ENCODE measurements around the gene NBAS. TPM values are rescaled to one million over a fixed set of nuclear protein-coding genes. Genes with fewer than 3 reads are reported as not detected.

Gene NBAS
- total and polyA plus RNA-seq, 2 experiments from 2014 or later: 21.2 to 51.8 TPM

DNA sequence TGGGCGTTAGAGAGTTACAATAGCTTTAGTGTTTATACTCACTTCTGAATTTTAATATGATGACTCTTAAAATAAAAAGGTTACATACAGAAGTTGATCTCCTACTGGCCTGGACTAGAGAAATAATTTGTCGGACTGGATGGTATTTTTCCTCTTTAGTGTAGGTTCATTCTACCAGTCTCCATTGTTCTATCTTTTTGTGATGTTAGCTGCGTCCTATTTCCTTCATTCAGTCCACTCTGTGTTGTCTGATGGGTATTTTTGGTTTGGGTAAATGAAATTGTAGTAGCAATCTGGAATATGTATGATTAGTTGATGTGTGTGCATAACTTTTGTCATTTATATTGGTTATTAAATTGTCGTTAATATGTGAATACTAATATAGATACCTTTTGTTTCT, 35.8 kb upstream of the NBAS start:
- WGBS, 2 experiments (ENCODE audit: low coverage in 1 of 2, low lambda C conversion rate in 2 of 2, missing lambda C conversion rate in 2 of 2): 83 to 91% methylated on average over 4 of the region's 4 CpGs
- no peak overlapping the region for H3K9ac ChIP-seq
- no peak overlapping the region for H3K27ac ChIP-seq
- DNase-seq: no peak
- H4K20me1 ChIP-seq (ENCODE audit: insufficient read depth): peaks cover 11% of the 10 kb centered on the region; the same call in 1 of the 2 replicates
- no peak overlapping the region for H2AFZ ChIP-seq
- H3K9me3 ChIP-seq (ENCODE audit: low read depth): no peaks in the 10 kb centered on the region
- no peak for TF ChIP-seq EZH2 (IDR thresholded peaks at IDR 0.05; ENCODE audit: insufficient read depth, poor library complexity, severe bottlenecking)
- TF ChIP-seq EZH2phosphoT487 (IDR thresholded peaks at IDR 0.05; ENCODE audit: insufficient read depth, low read depth): no peak
- H3K79me2 ChIP-seq (ENCODE audit: insufficient read depth): peaks cover 60% of the 10 kb centered on the region
- no peak overlapping the region for H3K4me3 ChIP-seq
- peaks cover 67% of the 10 kb centered on the region for H3K36me3 ChIP-seq (ENCODE audit: low read depth)
- in situ Hi-C loops (cut with MboI): no loop called here
- H3K9me2 ChIP-seq (ENCODE audit: insufficient read depth): no peaks in the 10 kb centered on the region
- H3K27me3 ChIP-seq (replicated peaks; ENCODE audit: insufficient read depth): no peaks in the 10 kb centered on the region
- peaks cover 10% of the 10 kb centered on the region for H3K4me1 ChIP-seq (ENCODE audit: insufficient read depth)
- H3K4me2 ChIP-seq (ENCODE audit: unreplicated experiment): no peak overlapping the region
- peaks cover 3% of the 10 kb centered on the region; the same call in 1 of the 2 replicates for H3F3A ChIP-seq (ENCODE audit: insufficient read depth)

DNA sequence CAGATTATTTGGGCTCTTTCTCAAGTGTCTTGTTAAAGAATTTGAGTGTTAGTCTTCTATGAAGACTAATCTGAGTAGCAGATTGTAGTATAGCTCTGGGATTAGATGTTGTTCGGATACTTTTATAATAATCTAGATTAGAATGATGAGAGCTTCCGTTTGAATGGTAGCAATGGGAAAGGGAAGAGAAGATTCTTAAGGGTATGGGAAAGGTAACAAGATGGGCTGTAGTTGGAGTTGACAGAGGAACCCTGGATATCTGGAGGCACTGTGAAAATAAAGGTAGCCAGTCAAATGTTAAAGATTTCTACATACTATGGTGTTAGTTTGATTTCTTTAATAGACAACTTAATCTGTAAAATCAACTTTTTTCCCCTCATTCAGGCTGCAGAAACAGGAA, 35.2 kb upstream of the NBAS start:
- H3K9ac ChIP-seq: no peak overlapping the region
- TF ChIP-seq EZH2 (IDR thresholded peaks at IDR 0.05; ENCODE audit: insufficient read depth, poor library complexity, severe bottlenecking) (no peak), EZH2phosphoT487 (IDR thresholded peaks at IDR 0.05; ENCODE audit: insufficient read depth, low read depth) (no peak)
- no peaks in the 10 kb centered on the region for H3K9me3 ChIP-seq (ENCODE audit: low read depth)
- H3K4me1 ChIP-seq (ENCODE audit: insufficient read depth): peaks cover 10% of the 10 kb centered on the region
- H3K36me3 ChIP-seq (ENCODE audit: low read depth): peaks cover 61% of the 10 kb centered on the region
- H3K4me2 ChIP-seq (ENCODE audit: unreplicated experiment): no peak overlapping the region
- no peak overlapping the region for H3K4me3 ChIP-seq
- no peaks in the 10 kb centered on the region for H3K27me3 ChIP-seq (replicated peaks; ENCODE audit: insufficient read depth)
- in situ Hi-C loops (cut with MboI): no loop called here
- H2AFZ ChIP-seq: no peak overlapping the region
- no peaks in the 10 kb centered on the region for H3K9me2 ChIP-seq (ENCODE audit: insufficient read depth)
- WGBS, 2 experiments (ENCODE audit: low coverage in 1 of 2, low lambda C conversion rate in 2 of 2, missing lambda C conversion rate in 2 of 2): 95 to 97% methylated on average over 2 of the region's 2 CpGs
- peaks cover 3% of the 10 kb centered on the region; the same call in 1 of the 2 replicates for H3F3A ChIP-seq (ENCODE audit: insufficient read depth)
- no peak overlapping the region for H3K27ac ChIP-seq
- no peak for DNase-seq
- peaks cover 60% of the 10 kb centered on the region for H3K79me2 ChIP-seq (ENCODE audit: insufficient read depth)
- H4K20me1 ChIP-seq (ENCODE audit: insufficient read depth): peaks cover 11% of the 10 kb centered on the region; the same call in 1 of the 2 replicates

DNA sequence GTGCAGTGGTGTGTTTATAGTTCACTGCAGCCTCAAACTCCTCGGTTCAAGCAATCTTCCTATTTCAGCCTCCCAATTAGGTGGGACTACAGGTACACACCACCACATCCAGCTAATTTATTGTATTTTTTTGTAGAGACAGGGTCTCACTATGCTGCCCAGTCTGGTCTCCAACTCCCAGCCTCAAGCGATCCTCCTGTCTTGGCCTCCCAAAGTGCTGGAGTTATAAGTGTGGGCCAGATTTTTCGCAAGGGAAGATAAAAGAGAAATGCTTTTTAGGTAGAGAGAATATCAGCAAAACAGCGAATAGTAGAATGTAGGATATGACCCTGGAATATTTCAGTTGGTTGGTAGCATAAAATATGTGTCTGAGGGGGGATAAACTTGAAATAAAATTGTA, 34.8 kb upstream of the NBAS start:
- Histone ChIP-seq H3F3A (ENCODE audit: insufficient read depth) (peaks cover 3% of the 10 kb centered on the region; the same call in 1 of the 2 replicates), H4K20me1 (ENCODE audit: insufficient read depth) (peaks cover 11% of the 10 kb centered on the region; the same call in 1 of the 2 replicates), H3K9ac (no peak overlapping the region), H3K27me3 (replicated peaks; ENCODE audit: insufficient read depth) (no peaks in the 10 kb centered on the region), H3K9me3 (ENCODE audit: low read depth) (no peaks in the 10 kb centered on the region), H3K4me1 (ENCODE audit: insufficient read depth) (peaks cover 14% of the 10 kb centered on the region), H3K36me3 (ENCODE audit: low read depth) (peaks cover 57% of the 10 kb centered on the region), H2AFZ (no peak overlapping the region), H3K4me2 (ENCODE audit: unreplicated experiment) (no peak overlapping the region), H3K4me3 (no peak overlapping the region), H3K27ac (no peak overlapping the region), H3K79me2 (ENCODE audit: insufficient read depth) (peaks cover 63% of the 10 kb centered on the region), H3K9me2 (ENCODE audit: insufficient read depth) (no peaks in the 10 kb centered on the region)
- WGBS, 2 experiments (ENCODE audit: low coverage in 1 of 2, low lambda C conversion rate in 2 of 2, missing lambda C conversion rate in 2 of 2): 96 to 97% methylated on average over 4 of the region's 4 CpGs
- TF ChIP-seq EZH2phosphoT487 (IDR thresholded peaks at IDR 0.05; ENCODE audit: insufficient read depth, low read depth): no peak
- TF ChIP-seq EZH2 (IDR thresholded peaks at IDR 0.05; ENCODE audit: insufficient read depth, poor library complexity, severe bottlenecking): no peak
- DNase-seq: no peak
- in situ Hi-C loops (cut with MboI): no loop called here

DNA sequence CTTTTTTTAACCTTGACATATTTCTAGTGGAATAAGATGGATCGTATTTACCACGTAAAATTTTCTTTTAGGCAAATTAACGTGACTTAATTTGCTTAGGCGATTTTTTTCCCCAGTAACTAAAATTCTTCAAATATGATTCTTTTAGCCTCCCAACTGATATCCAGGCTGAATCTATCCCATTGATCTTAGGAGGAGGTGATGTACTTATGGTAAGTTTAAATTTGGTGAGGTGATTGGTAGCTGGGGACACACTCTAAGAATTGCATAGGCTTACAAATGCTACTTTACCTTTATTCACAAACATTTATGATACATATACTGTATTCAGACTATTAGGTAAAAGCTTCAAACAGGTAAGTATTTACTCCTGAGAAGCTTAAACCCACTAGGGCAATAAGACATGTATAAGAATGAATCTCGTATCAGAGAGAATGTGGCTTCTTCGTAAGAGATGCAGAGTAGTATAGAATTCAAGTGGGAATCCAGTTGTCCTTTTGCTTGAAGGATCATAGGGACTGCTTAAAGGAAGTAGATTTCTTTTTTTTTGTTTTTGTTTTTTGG, 34.3 kb upstream of the NBAS start:
- Histone ChIP-seq H3K9me3 (ENCODE audit: low read depth) (no peaks in the 10 kb centered on the region), H3K36me3 (ENCODE audit: low read depth) (peaks cover 54% of the 10 kb centered on the region), H3K4me3 (no peak overlapping the region), H3K4me2 (ENCODE audit: unreplicated experiment) (no peak overlapping the region), H3K79me2 (ENCODE audit: insufficient read depth) (peaks cover 63% of the 10 kb centered on the region), H3K9me2 (ENCODE audit: insufficient read depth) (no peaks in the 10 kb centered on the region), H3K27ac (no peak overlapping the region), H3K4me1 (ENCODE audit: insufficient read depth) (peaks cover 14% of the 10 kb centered on the region), H3K9ac (no peak overlapping the region), H3K27me3 (replicated peaks; ENCODE audit: insufficient read depth) (no peaks in the 10 kb centered on the region), H2AFZ (no peak overlapping the region), H3F3A (ENCODE audit: insufficient read depth) (peaks cover 3% of the 10 kb centered on the region; the same call in 1 of the 2 replicates), H4K20me1 (ENCODE audit: insufficient read depth) (peaks cover 11% of the 10 kb centered on the region; the same call in 1 of the 2 replicates)
- WGBS, 2 experiments (ENCODE audit: low coverage in 1 of 2, low lambda C conversion rate in 2 of 2, missing lambda C conversion rate in 2 of 2): 95 to 99% methylated on average over 6 of the region's 6 CpGs
- in situ Hi-C loops (cut with MboI): no loop called here
- TF ChIP-seq EZH2phosphoT487 (IDR thresholded peaks at IDR 0.05; ENCODE audit: insufficient read depth, low read depth) (no peak), EZH2 (IDR thresholded peaks at IDR 0.05; ENCODE audit: insufficient read depth, poor library complexity, severe bottlenecking) (no peak)
- no peak for DNase-seq

All from GM23248 (cell line).